HUES6 (cell line): ENCODE data around the gene GSTT2.

ENCODE experiments used
- H3K27ac ChIP-seq: 2 replicates; pipeline ENCODE4 v1.7.0; 2013; ENCODE audit warnings: low read depth, mild to moderate bottlenecking, low read length, inconsistent platforms
- H3K27me3 ChIP-seq: 2 replicates; pipeline ENCODE4 v1.6.1; 2013; ENCODE audit warnings: low read length; ENCODE audit not compliant: control insufficient read depth, insufficient read depth
- H3K36me3 ChIP-seq: 2 replicates; pipeline ENCODE4 v1.6.1; 2013; ENCODE audit warnings: low read length; ENCODE audit not compliant: control insufficient read depth, insufficient read depth
- H3K4me1 ChIP-seq: 2 replicates; pipeline ENCODE4 v1.6.1; 2013; ENCODE audit warnings: low read length; ENCODE audit not compliant: control insufficient read depth, insufficient read depth
- H3K4me3 ChIP-seq: 2 replicates; pipeline ENCODE4 v1.5.1; 2013; ENCODE audit warnings: low read depth, low read length
- H3K9ac ChIP-seq: one replicate; pipeline ENCODE4 v1.6.1; 2013; ENCODE audit warnings: mild to moderate bottlenecking, low read length
- H3K9me3 ChIP-seq: 2 replicates; pipeline ENCODE4 v1.6.1; 2013; ENCODE audit warnings: low read depth, low read length; ENCODE audit not compliant: control insufficient read depth, insufficient read depth

Gene GSTT2

GRCh38 chr22:24001314-24001713, 21.4 kb downstream of the GSTT2 start:
- no peaks in the 10 kb centered on the region for H3K36me3 ChIP-seq
- H3K27me3 ChIP-seq = no peaks in the 10 kb centered on the region
- H3K27ac ChIP-seq = no peak overlapping the region
- H3K9me3 ChIP-seq = no peaks in the 10 kb centered on the region
- H3K4me1 ChIP-seq = no peaks in the 10 kb centered on the region
- no peak overlapping the region for H3K4me3 ChIP-seq
- no peak overlapping the region for H3K9ac ChIP-seq

- no peaks in the 10 kb centered on the region for H3K27me3 ChIP-seq
- H3K9ac ChIP-seq = no peak overlapping the region
- no peaks in the 10 kb centered on the region for H3K36me3 ChIP-seq
- no peak overlapping the region for H3K4me3 ChIP-seq
- H3K27ac ChIP-seq = no peak overlapping the region
- no peaks in the 10 kb centered on the region for H3K9me3 ChIP-seq
- no peaks in the 10 kb centered on the region for H3K4me1 ChIP-seq
These were observed 22.3 kb downstream of the GSTT2 start for GRCh38 chr22:24002272-24002671.

GRCh38 chr22:24002851-24003250, 22.9 kb downstream of the GSTT2 start:
- Histone ChIP-seq H3K4me3 (no peak overlapping the region), H3K9me3 (no peaks in the 10 kb centered on the region), H3K36me3 (no peaks in the 10 kb centered on the region), H3K27ac (no peak overlapping the region), H3K27me3 (no peaks in the 10 kb centered on the region), H3K9ac (no peak overlapping the region), H3K4me1 (no peaks in the 10 kb centered on the region)

GRCh38 chr22:24003887-24004286, 24.0 kb downstream of the GSTT2 start:
- H3K27ac ChIP-seq = no peak overlapping the region
- no peaks in the 10 kb centered on the region for H3K27me3 ChIP-seq
- no peak overlapping the region for H3K4me3 ChIP-seq
- no peaks in the 10 kb centered on the region for H3K36me3 ChIP-seq
- no peaks in the 10 kb centered on the region for H3K9me3 ChIP-seq
- no peak overlapping the region for H3K9ac ChIP-seq
- no peaks in the 10 kb centered on the region for H3K4me1 ChIP-seq

GRCh38 chr22:24005201-24005600, 25.3 kb downstream of the GSTT2 start, which contains the start of gene GSTT4:
TSS of gene GSTT4 (minus strand) at chr22:24005453. CDS start at chr22:24005356, 97 bp downstream.
- H3K9ac ChIP-seq = no peak within 1 kb of the TSS
- no peaks in the 10 kb centered on the region for H3K36me3 ChIP-seq
- no peak within 1 kb of the TSS for H3K27ac ChIP-seq
- H3K4me1 ChIP-seq = no peaks in the 10 kb centered on the region
- no peaks in the 10 kb centered on the region for H3K9me3 ChIP-seq
- no peak within 1 kb of the TSS for H3K4me3 ChIP-seq
- no peaks in the 10 kb centered on the region for H3K27me3 ChIP-seq

GRCh38 chr22:24006207-24006913, 26.4 kb downstream of the GSTT2 start:
- Histone ChIP-seq H3K27me3 (no peaks in the 10 kb centered on the region), H3K9me3 (no peaks in the 10 kb centered on the region), H3K27ac (no peak overlapping the region)

GRCh38 chr22:24006914-24007214, 26.9 kb downstream of the GSTT2 start:
- H3K9ac ChIP-seq = no peak overlapping the region
- no peak overlapping the region for H3K27ac ChIP-seq
- no peaks in the 10 kb centered on the region for H3K36me3 ChIP-seq
- no peaks in the 10 kb centered on the region for H3K27me3 ChIP-seq
- no peaks in the 10 kb centered on the region for H3K4me1 ChIP-seq
- no peaks in the 10 kb centered on the region for H3K9me3 ChIP-seq
- H3K4me3 ChIP-seq = no peak overlapping the region

More at GRCh38 chr22:24006207-24006913, 26.4 kb downstream of the GSTT2 start:
- Histone ChIP-seq H3K4me3 (no peak overlapping the region), H3K9ac (no peak overlapping the region), H3K4me1 (no peaks in the 10 kb centered on the region), H3K36me3 (no peaks in the 10 kb centered on the region)

GRCh38 chr22:24007253-24008021, 27.5 kb downstream of the GSTT2 start:
- H3K9ac ChIP-seq = no peak overlapping the region
- peaks cover 3% of the 10 kb centered on the region; the same call in 1 of the 2 replicates for H3K4me1 ChIP-seq
- no peaks in the 10 kb centered on the region for H3K9me3 ChIP-seq
- no peaks in the 10 kb centered on the region for H3K27me3 ChIP-seq
- H3K4me3 ChIP-seq = no peak overlapping the region
- H3K36me3 ChIP-seq = no peaks in the 10 kb centered on the region
- H3K27ac ChIP-seq = no peak overlapping the region

GRCh38 chr22:24008022-24008283, 28.0 kb downstream of the GSTT2 start:
- no peak overlapping the region for H3K9ac ChIP-seq
- no peak overlapping the region for H3K27ac ChIP-seq

GRCh38 chr22:24008381-24009226, 28.7 kb downstream of the GSTT2 start:
- Histone ChIP-seq H3K9ac (no peak overlapping the region), H3K27me3 (no peaks in the 10 kb centered on the region), H3K27ac (no peak overlapping the region), H3K9me3 (no peaks in the 10 kb centered on the region), H3K4me3 (no peak overlapping the region), H3K36me3 (no peaks in the 10 kb centered on the region), H3K4me1 (peaks cover 5% of the 10 kb centered on the region; the same call in 1 of the 2 replicates)

More at GRCh38 chr22:24008022-24008283, 28.0 kb downstream of the GSTT2 start:
- H3K9me3 ChIP-seq = no peaks in the 10 kb centered on the region
- H3K4me1 ChIP-seq = peaks cover 5% of the 10 kb centered on the region; the same call in 1 of the 2 replicates
- no peak overlapping the region for H3K4me3 ChIP-seq
- no peaks in the 10 kb centered on the region for H3K36me3 ChIP-seq
- no peaks in the 10 kb centered on the region for H3K27me3 ChIP-seq
